B cell (primary cell): ENCODE data around the gene ZNF622. TPM values are rescaled to one million over a fixed set of nuclear protein-coding genes. Genes with fewer than 3 reads are reported as not detected.

Experiments used
- ATAC-seq: fragments of 200-7000 bp; cut with Tn5 transposase; one replicate; pipeline ENCODE4 v1.10.0; 2021; ENCODE audit warnings: low read depth, mild to moderate bottlenecking, moderate number of reproducible peaks, moderate library complexity
- CTCF ChIA-PET: fragments of 350-600 bp; sonication (Branson Sonifier 250); formaldehyde crosslinking; loops from one replicate; lab custom pipeline; 2021; ENCODE audit warnings: antibody characterized with exemption, inconsistent platforms; lab: Charles Lee
- POLR2A ChIA-PET: fragments of 350-600 bp; sonication (Branson Sonifier 250); formaldehyde crosslinking; loops from one replicate; lab custom pipeline; 2021; ENCODE audit warnings: antibody characterized with exemption; lab: Charles Lee
- DNase-seq: peaks from one replicate; pipeline ENCODE4 v3.0.0; 2013
- H2AFZ ChIP-seq: 2 replicates; pipeline ENCODE4 v1.6.1; 2012; ENCODE audit warnings: mild to moderate bottlenecking, low read depth, low read length; ENCODE audit not compliant: insufficient read depth, poor library complexity, severe bottlenecking
- H3K27ac ChIP-seq, 2 donors: 1 replicate in 1 of 2; 2 replicates in 1 of 2; pipeline ENCODE4 v1.5.1; 2012 to 2013; ENCODE audit warnings: low read length in 2 of 2, mild to moderate bottlenecking in 2 of 2, moderate library complexity in 1 of 2
- H3K27me3 ChIP-seq, 4 experiments: fragments of 200-600 bp in 1 of 4; sonication (generic) in 1 of 4; replicated peaks in 1 of 4; 1 replicate in 2 of 4; 2 replicates in 2 of 4; pipeline versions ENCODE4 v1.6.1 to v1.7.0; 2013 to 2016; ENCODE audit warnings: low read length in 3 of 4, mild to moderate bottlenecking in 2 of 4, mixed read lengths in 1 of 4, moderate library complexity in 1 of 4; ENCODE audit not compliant: insufficient read depth in 4 of 4, control insufficient read depth in 3 of 4; ENCODE audit errors: control extremely low read depth in 1 of 4
- H3K36me3 ChIP-seq, 2 experiments: replicated peaks in 1 of 2; 1 replicate in 1 of 2; 2 replicates in 1 of 2; pipeline versions ENCODE4 v1.6.1 to v1.7.1; 2013; ENCODE audit warnings: low read length in 1 of 2; ENCODE audit not compliant: insufficient read depth in 2 of 2, control insufficient read depth in 1 of 2; ENCODE audit errors: control extremely low read depth in 1 of 2, extremely low read depth in 1 of 2
- H3K4me1 ChIP-seq, 2 donors: fragments of 200-600 bp in 1 of 2; sonication (generic) in 1 of 2; 1 replicate in 1 of 2; 2 replicates in 1 of 2; pipeline versions ENCODE4 v1.5.1 to v1.6.1; 2013 to 2017; ENCODE audit warnings: low read length in 2 of 2; ENCODE audit not compliant: control insufficient read depth in 2 of 2, insufficient read depth in 2 of 2
- H3K4me2 ChIP-seq: replicated peaks from 2 replicates; pipeline ENCODE3; 2012; ENCODE audit warnings: mild to moderate bottlenecking, low read depth, low read length; ENCODE audit not compliant: poor library complexity, severe bottlenecking
- H3K4me3 ChIP-seq, 5 experiments: fragments of 200-600 bp in 1 of 5; sonication (generic) in 1 of 5; 1 replicate in 3 of 5; 2 replicates in 2 of 5; pipeline versions ENCODE4 v1.5.1 to v1.7.0; 2011 to 2016; ENCODE audit warnings: low read length in 4 of 5, mild to moderate bottlenecking in 4 of 5, low read depth in 2 of 5, control low read depth in 1 of 5, moderate library complexity in 1 of 5; ENCODE audit not compliant: insufficient read depth in 1 of 5; ENCODE audit errors: control extremely low read depth in 1 of 5, extremely low read depth in 1 of 5
- H3K79me2 ChIP-seq: fragments of 200-600 bp; sonication (generic); one replicate; pipeline ENCODE4 v1.6.0; 2016; ENCODE audit warnings: low read length; ENCODE audit not compliant: control insufficient read depth, insufficient read depth
- H3K9ac ChIP-seq: fragments of 200-600 bp; sonication (generic); 2 replicates; pipeline ENCODE4 v1.6.1; 2017; ENCODE audit warnings: mild to moderate bottlenecking, low read length, moderate library complexity
- H3K9me3 ChIP-seq, 3 donors: one replicate each; pipeline versions ENCODE4 v1.6.1 to v1.7.1; 2013; ENCODE audit warnings: low read length in 2 of 3; ENCODE audit not compliant: control insufficient read depth in 2 of 3, insufficient read depth in 1 of 3; ENCODE audit errors: control extremely low read depth in 1 of 3
- H4K20me1 ChIP-seq: 2 replicates; pipeline ENCODE4 v1.6.0; 2012; ENCODE audit warnings: mild to moderate bottlenecking, low read length; ENCODE audit not compliant: insufficient read depth, control insufficient read depth, poor library complexity, severe bottlenecking
- H3K27ac Mint-ChIP-seq: one replicate; pipeline ENCODE4 v1.8.0; 2021; ENCODE audit warnings: mixed read lengths
- H3K27me3 Mint-ChIP-seq: one replicate; pipeline ENCODE4 v1.8.0; 2021; ENCODE audit warnings: mixed read lengths
- H3K4me1 Mint-ChIP-seq: one replicate; pipeline ENCODE4 v1.8.0; 2021; ENCODE audit warnings: mixed read lengths
- H3K4me3 Mint-ChIP-seq: one replicate; pipeline ENCODE4 v1.8.0; 2021; ENCODE audit warnings: mixed read lengths
- H3K9me3 Mint-ChIP-seq: one replicate; pipeline ENCODE4 v1.8.0; 2022; ENCODE audit warnings: mixed read lengths; ENCODE audit not compliant: insufficient read depth
- CTCF ChIP-seq: fragments of 200-600 bp; IDR thresholded peaks from one replicate; pipeline ENCODE4 v1.8.0; 2022; ENCODE audit warnings: antibody characterized with exemption, mild to moderate bottlenecking
- EZH2 ChIP-seq: IDR thresholded peaks from 2 replicates; pipeline ENCODE4 v1.6.1; 2012; ENCODE audit warnings: borderline replicate concordance, low read depth, mild to moderate bottlenecking, moderate library complexity, low read length; ENCODE audit not compliant: insufficient read depth, poor library complexity, severe bottlenecking
- WGBS: methylation state at CpG from one replicate; pipeline ENCODE4 v1.1.5; 2013; ENCODE audit warnings: missing lambda C conversion rate; ENCODE audit not compliant: insufficient coverage; 5-methylcytosine and 5-hydroxymethylcytosine counted together
- intact Hi-C: fragments of 100-400 bp; cut with micrococcal nuclease; formaldehyde crosslinking; loops from one replicate; pipeline ENCODE4 v1.10.0; 2022
- polyA plus RNA-seq: library from polyadenylated mRNA; depleted of rRNA; stranded (reverse); fragments of >200 nt; gene quantifications from 2 replicates; pipeline ENCODE4 v1.2.3, GENCODE V29; 2012
- total RNA-seq, 2 donors: library from RNA; stranded (reverse); fragments of 120-200 nt in 1 of 2; gene quantifications; 1 replicate in 1 of 2; 2 replicates in 1 of 2; pipeline versions ENCODE4 v1.2.3 to v1.2.4, GENCODE V29; 2013 to 2022

ZNF622 gene
- total and polyA plus RNA-seq, 2 donors (not counting 1 experiment from before 2014, with no cell fraction given), result 7.5 to 37.1 TPM

GRCh38 chr5:16464664-16465543 lies 696 bp downstream of the ZNF622 start:
- Mint-ChIP-seq H3K9me3 (no peaks in the 10 kb centered on the region), H3K4me1 (peaks cover 82% of the 10 kb centered on the region), H3K27ac (peak overlapping the region; percentile 94), H3K4me3 (peak overlapping the region; percentile 96), H3K27me3 (no peaks in the 10 kb centered on the region)
- no peak for ATAC-seq
- peak overlapping the region; percentile 97 for H2AFZ ChIP-seq
- peak overlapping the region; percentile 96 for H3K9ac ChIP-seq
- peaks cover 67% of the 10 kb centered on the region for H3K79me2 ChIP-seq
- no peaks in the 10 kb centered on the region for H3K27me3 ChIP-seq
- ChIA-PET POLR2A (interaction anchor here (1.2 kb wide), 1 partner anchor 9 kb away, joined by 4 read pairs; no protein-coding TSS in a partner anchor), CTCF (interaction anchor here (1.0 to 2.9 kb wide), 2 partner anchors 10 to 1466 kb away, joined by 3 to 15 read pairs; no protein-coding TSS in a partner anchor)
- peak overlapping the region; percentile 79 to 90 for H3K27ac ChIP-seq
- peaks cover 51% of the 10 kb centered on the region for H4K20me1 ChIP-seq
- peak; percentile 42 for DNase-seq
- H3K4me1 ChIP-seq, result peaks cover 42 to 43% of the 10 kb centered on the region in 2 donors
- peak overlapping the region; percentile 90 to 98 (median 96) for H3K4me3 ChIP-seq
- no peak for TF ChIP-seq EZH2
- TF ChIP-seq CTCF, result peak; percentile 16
- H3K36me3 ChIP-seq, result peaks cover 6 to 38% of the 10 kb centered on the region in 2 experiments
- intact Hi-C loops, result loop anchor here (1.0 to 10.0 kb wide), 7 partner anchors 9 to 1800 kb away; partner anchors contain the start of genes OTULIN and RETREG1
- H3K9me3 ChIP-seq, result no peaks in the 10 kb centered on the region
- WGBS, result 6% methylated on average over 40 of the region's 40 CpGs
- peak overlapping the region; percentile 95 for H3K4me2 ChIP-seq
